WTC11 (cell line): ENCODE results near the gene COL18A1. TPM values are rescaled to one million over a fixed set of nuclear protein-coding genes. Genes with fewer than 3 reads are reported as not detected.

Source experiments
- ATAC-seq: fragments of 200-7000 bp; cut with Tn5 transposase; 2 replicates; pipeline ENCODE4 v1.10.0; 2021; ENCODE audit warnings: mild to moderate bottlenecking, moderate library complexity
- CTCF ChIA-PET: fragments of 300-600 bp; sonication (Branson Sonifier 250); formaldehyde crosslinking; loops from one replicate; lab custom pipeline; 2021; ENCODE audit warnings: antibody characterized with exemption; lab: Charles Lee
- POLR2A ChIA-PET: fragments of 350-600 bp; sonication (Branson Sonifier 250); formaldehyde crosslinking; loops from one replicate; lab custom pipeline; 2021; ENCODE audit warnings: antibody characterized with exemption; lab: Charles Lee
- DNase-seq: peaks from one replicate; pipeline ENCODE4 v3.0.0; 2021; ENCODE audit warnings: low spot score
- H3K27ac Mint-ChIP-seq: 2 replicates; pipeline ENCODE4 v1.8.0; 2021; ENCODE audit warnings: mixed read lengths
- H3K27me3 Mint-ChIP-seq: 2 replicates; pipeline ENCODE4 v1.8.0; 2021; ENCODE audit warnings: low read depth, mild to moderate bottlenecking, moderate library complexity, mixed read lengths
- H3K36me3 Mint-ChIP-seq: 2 replicates; pipeline ENCODE4 v1.8.0; 2021; ENCODE audit warnings: mixed read lengths
- H3K4me1 Mint-ChIP-seq: 2 replicates; pipeline ENCODE4 v1.8.0; 2022; ENCODE audit warnings: mixed read lengths
- H3K4me3 Mint-ChIP-seq: 2 replicates; pipeline ENCODE4 v1.8.0; 2021; ENCODE audit warnings: mild to moderate bottlenecking, moderate library complexity, mixed read lengths
- H3K9me3 Mint-ChIP-seq: 2 replicates; pipeline ENCODE4 v1.8.0; 2021; ENCODE audit warnings: mixed read lengths
- ATF6 ChIP-seq: sonication (generic); formaldehyde crosslinking; IDR thresholded peaks from 2 replicates; pipeline ENCODE4 v1.8.1; 2023; ENCODE audit warnings: mild to moderate bottlenecking, missing genetic modification reagents
- CBFB ChIP-seq: sonication (generic); formaldehyde crosslinking; IDR thresholded peaks from 2 replicates; pipeline ENCODE4 v1.8.1; 2022; ENCODE audit warnings: mild to moderate bottlenecking, low read depth, missing genetic modification reagents
- FOXK1 ChIP-seq: sonication (generic); formaldehyde crosslinking; IDR thresholded peaks from 2 replicates; pipeline ENCODE4 v1.8.0; 2022; ENCODE audit warnings: mild to moderate bottlenecking, moderate library complexity, missing genetic modification reagents
- HMGXB4 ChIP-seq: sonication (generic); formaldehyde crosslinking; IDR thresholded peaks from 2 replicates; pipeline ENCODE4 v1.8.1; 2023; ENCODE audit warnings: mild to moderate bottlenecking, moderate library complexity, missing genetic modification reagents
- IRF2 ChIP-seq: sonication (generic); formaldehyde crosslinking; IDR thresholded peaks from 2 replicates; pipeline ENCODE4 v1.8.0; 2022; ENCODE audit warnings: low read depth, missing genetic modification reagents, borderline replicate concordance
- JUN ChIP-seq: sonication (generic); formaldehyde crosslinking; IDR thresholded peaks from 2 replicates; pipeline ENCODE4 v1.8.0; 2023; ENCODE audit warnings: mild to moderate bottlenecking, missing genetic modification reagents
- NR1H2 ChIP-seq: sonication (generic); formaldehyde crosslinking; IDR thresholded peaks from 2 replicates; pipeline ENCODE4 v1.9.0; 2021; ENCODE audit warnings: mild to moderate bottlenecking, moderate library complexity, missing genetic modification reagents
- RELA ChIP-seq: sonication (generic); formaldehyde crosslinking; IDR thresholded peaks from 2 replicates; pipeline ENCODE4 v1.8.1; 2022; ENCODE audit warnings: missing genetic modification reagents, mild to moderate bottlenecking, borderline replicate concordance
- RORB ChIP-seq: fragments of 250-450 bp; sonication (Bioruptor Pico); IDR thresholded peaks from 2 replicates; pipeline ENCODE4 v1.9.0; 2021; ENCODE audit warnings: mild to moderate bottlenecking
- SMAD4 ChIP-seq: sonication (generic); formaldehyde crosslinking; IDR thresholded peaks from 2 replicates; pipeline ENCODE4 v1.8.0; 2022; ENCODE audit warnings: mild to moderate bottlenecking, missing genetic modification reagents
- SOX15 ChIP-seq: fragments of 250-450 bp; sonication (Bioruptor Pico); IDR thresholded peaks from 2 replicates; pipeline ENCODE4 v1.9.0; 2021; ENCODE audit warnings: mild to moderate bottlenecking
- SP1 ChIP-seq: sonication (generic); formaldehyde crosslinking; conservative IDR thresholded peaks from 2 replicates; pipeline ENCODE4 v1.8.1; 2022; ENCODE audit warnings: missing genetic modification reagents
- ZMAT4 ChIP-seq: fragments of 250-450 bp; sonication (Bioruptor Pico); IDR thresholded peaks from 2 replicates; pipeline ENCODE4 v1.9.0; 2021; ENCODE audit warnings: mild to moderate bottlenecking
- ZNF317 ChIP-seq: sonication (generic); formaldehyde crosslinking; IDR thresholded peaks from 2 replicates; pipeline ENCODE4 v1.8.1; 2023; ENCODE audit warnings: low read depth, mild to moderate bottlenecking, moderate library complexity, missing genetic modification reagents, borderline replicate concordance
- ZNF396 ChIP-seq: fragments of 250-450 bp; sonication (Bioruptor Pico); IDR thresholded peaks from 2 replicates; pipeline ENCODE4 v1.8.0; 2021; ENCODE audit warnings: mild to moderate bottlenecking, moderate library complexity, borderline replicate concordance
- ZNF416 ChIP-seq: fragments of 250-450 bp; sonication (Bioruptor Pico); IDR thresholded peaks from 2 replicates; pipeline ENCODE4 v1.9.0; 2021; ENCODE audit warnings: mild to moderate bottlenecking, inconsistent platforms
- total RNA-seq: library from RNA; stranded (reverse); gene quantifications from 3 replicates; pipeline ENCODE4 v1.2.3, GENCODE V29; 2021
- TF ChIP-seq, protein P1 (sequence below): fragments of 250-450 bp; sonication (Bioruptor Pico); IDR thresholded peaks from 2 replicates; pipeline ENCODE4 v1.9.0; 2021; ENCODE audit warnings: moderate library complexity, mild to moderate bottlenecking, inconsistent platforms, borderline replicate concordance
- TF ChIP-seq, protein P2 (sequence below): sonication (generic); formaldehyde crosslinking; IDR thresholded peaks from 2 replicates; pipeline ENCODE4 v1.8.0; 2022; ENCODE audit warnings: missing genetic modification reagents
- TF ChIP-seq, protein P3 (sequence below): sonication (generic); formaldehyde crosslinking; IDR thresholded peaks from 2 replicates; pipeline ENCODE4 v1.8.0; 2022; ENCODE audit warnings: mild to moderate bottlenecking, missing genetic modification reagents
- TF ChIP-seq, protein P4 (sequence below): fragments of 250-450 bp; sonication (Bioruptor Pico); IDR thresholded peaks from 2 replicates; pipeline ENCODE4 v1.8.0; 2021; ENCODE audit warnings: mild to moderate bottlenecking
- TF ChIP-seq, protein P5 (sequence below): sonication (generic); formaldehyde crosslinking; IDR thresholded peaks from 2 replicates; pipeline ENCODE4 v1.8.1; 2022; ENCODE audit warnings: mild to moderate bottlenecking, moderate library complexity, missing genetic modification reagents

Gene COL18A1
- total RNA-seq, 1 experiment from 2014 or later = 231 TPM

DNA sequence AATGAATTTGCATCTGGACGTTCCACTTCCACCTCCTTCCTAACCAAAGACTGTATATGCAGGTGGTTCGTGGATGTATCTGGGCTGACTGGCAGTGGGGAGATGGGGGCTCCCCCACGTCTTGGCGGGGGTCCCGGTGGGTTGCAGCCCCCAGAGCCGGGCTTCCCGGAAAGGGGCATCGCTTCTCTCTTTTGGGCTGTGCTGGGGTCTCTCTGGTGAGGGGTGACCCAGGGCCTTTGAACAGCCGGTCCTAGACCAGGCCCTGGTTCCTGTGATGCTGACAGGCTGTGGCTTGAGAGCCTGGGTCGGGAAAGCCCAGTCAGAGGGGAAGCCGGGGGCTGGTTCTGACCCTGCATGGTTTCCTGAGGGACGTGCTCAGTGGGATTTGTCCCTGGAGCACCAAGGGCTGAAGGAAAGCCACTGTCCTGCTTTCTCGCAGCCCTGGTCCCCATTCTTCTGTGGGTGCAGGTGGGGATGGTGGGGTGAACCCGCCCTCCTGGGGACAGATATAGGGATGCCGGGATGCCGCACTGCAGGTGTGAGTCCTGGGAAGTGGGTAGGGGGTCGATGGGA is 29.8 kb downstream of the COL18A1 start:
- peaks cover 60% of the 10 kb centered on the region for H3K4me1 Mint-ChIP-seq
- POLR2A ChIA-PET = interaction anchor here (1.1 kb wide), 1 partner anchor 147 kb away, joined by 3 read pairs; the partner anchor contains the start of gene POFUT2
- H3K27me3 Mint-ChIP-seq = no peaks in the 10 kb centered on the region
- no peaks in the 10 kb centered on the region for H3K9me3 Mint-ChIP-seq
- DNase-seq = no peak
- H3K36me3 Mint-ChIP-seq = no peaks in the 10 kb centered on the region
- TF ChIP-seq RORB (CRISPR knock-in tag) (no peak), SOX15 (CRISPR knock-in tag) (no peak), ATF6 (CRISPR knock-in tag) (no peak), HMGXB4 (CRISPR knock-in tag) (no peak), FOXK1 (CRISPR knock-in tag) (no peak), RELA (CRISPR knock-in tag) (no peak), ZNF396 (CRISPR knock-in tag) (no peak), ZNF317 (no peak), CBFB (CRISPR knock-in tag) (no peak)
- TF ChIP-seq, protein P1, sequence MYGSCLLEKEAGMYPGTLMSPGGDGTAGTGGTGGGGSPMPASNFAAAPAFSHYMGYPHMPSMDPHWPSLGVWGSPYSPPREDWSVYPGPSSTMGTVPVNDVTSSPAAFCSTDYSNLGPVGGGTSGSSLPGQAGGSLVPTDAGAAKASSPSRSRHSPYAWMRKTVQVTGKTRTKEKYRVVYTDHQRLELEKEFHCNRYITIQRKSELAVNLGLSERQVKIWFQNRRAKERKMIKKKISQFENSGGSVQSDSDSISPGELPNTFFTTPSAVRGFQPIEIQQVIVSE (CRISPR knock-in tag) = no peak
- TF ChIP-seq, protein P2, sequence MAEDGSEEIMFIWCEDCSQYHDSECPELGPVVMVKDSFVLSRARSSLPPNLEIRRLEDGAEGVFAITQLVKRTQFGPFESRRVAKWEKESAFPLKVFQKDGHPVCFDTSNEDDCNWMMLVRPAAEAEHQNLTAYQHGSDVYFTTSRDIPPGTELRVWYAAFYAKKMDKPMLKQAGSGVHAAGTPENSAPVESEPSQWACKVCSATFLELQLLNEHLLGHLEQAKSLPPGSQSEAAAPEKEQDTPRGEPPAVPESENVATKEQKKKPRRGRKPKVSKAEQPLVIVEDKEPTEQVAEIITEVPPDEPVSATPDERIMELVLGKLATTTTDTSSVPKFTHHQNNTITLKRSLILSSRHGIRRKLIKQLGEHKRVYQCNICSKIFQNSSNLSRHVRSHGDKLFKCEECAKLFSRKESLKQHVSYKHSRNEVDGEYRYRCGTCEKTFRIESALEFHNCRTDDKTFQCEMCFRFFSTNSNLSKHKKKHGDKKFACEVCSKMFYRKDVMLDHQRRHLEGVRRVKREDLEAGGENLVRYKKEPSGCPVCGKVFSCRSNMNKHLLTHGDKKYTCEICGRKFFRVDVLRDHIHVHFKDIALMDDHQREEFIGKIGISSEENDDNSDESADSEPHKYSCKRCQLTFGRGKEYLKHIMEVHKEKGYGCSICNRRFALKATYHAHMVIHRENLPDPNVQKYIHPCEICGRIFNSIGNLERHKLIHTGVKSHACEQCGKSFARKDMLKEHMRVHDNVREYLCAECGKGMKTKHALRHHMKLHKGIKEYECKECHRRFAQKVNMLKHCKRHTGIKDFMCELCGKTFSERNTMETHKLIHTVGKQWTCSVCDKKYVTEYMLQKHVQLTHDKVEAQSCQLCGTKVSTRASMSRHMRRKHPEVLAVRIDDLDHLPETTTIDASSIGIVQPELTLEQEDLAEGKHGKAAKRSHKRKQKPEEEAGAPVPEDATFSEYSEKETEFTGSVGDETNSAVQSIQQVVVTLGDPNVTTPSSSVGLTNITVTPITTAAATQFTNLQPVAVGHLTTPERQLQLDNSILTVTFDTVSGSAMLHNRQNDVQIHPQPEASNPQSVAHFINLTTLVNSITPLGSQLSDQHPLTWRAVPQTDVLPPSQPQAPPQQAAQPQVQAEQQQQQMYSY (CRISPR knock-in tag) = no peak
- TF ChIP-seq, protein P3, sequence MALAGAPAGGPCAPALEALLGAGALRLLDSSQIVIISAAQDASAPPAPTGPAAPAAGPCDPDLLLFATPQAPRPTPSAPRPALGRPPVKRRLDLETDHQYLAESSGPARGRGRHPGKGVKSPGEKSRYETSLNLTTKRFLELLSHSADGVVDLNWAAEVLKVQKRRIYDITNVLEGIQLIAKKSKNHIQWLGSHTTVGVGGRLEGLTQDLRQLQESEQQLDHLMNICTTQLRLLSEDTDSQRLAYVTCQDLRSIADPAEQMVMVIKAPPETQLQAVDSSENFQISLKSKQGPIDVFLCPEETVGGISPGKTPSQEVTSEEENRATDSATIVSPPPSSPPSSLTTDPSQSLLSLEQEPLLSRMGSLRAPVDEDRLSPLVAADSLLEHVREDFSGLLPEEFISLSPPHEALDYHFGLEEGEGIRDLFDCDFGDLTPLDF = no peak
- CTCF ChIA-PET = interaction anchor here (0.7 kb wide), 1 partner anchor 126 kb away, joined by 3 read pairs; no protein-coding TSS in a partner anchor
- no peak overlapping the region for H3K27ac Mint-ChIP-seq
- no peak overlapping the region for H3K4me3 Mint-ChIP-seq
- ATAC-seq = no peak

- Mint-ChIP-seq H3K27ac (peak overlapping the region; percentile 91), H3K36me3 (no peaks in the 10 kb centered on the region), H3K9me3 (no peaks in the 10 kb centered on the region), H3K27me3 (no peaks in the 10 kb centered on the region), H3K4me3 (no peak overlapping the region), H3K4me1 (peaks cover 53% of the 10 kb centered on the region)
- no peak for ATAC-seq
- ChIA-PET CTCF (interaction anchor here (1.0 kb wide), 1 partner anchor 145 kb away, joined by 3 read pairs; no protein-coding TSS in a partner anchor), POLR2A (no interaction called here)
- no peak for DNase-seq
- no peak for TF ChIP-seq ZMAT4 (CRISPR knock-in tag)
- TF ChIP-seq SMAD4 (CRISPR knock-in tag) = no peak
- TF ChIP-seq FOXK1 (CRISPR knock-in tag) = no peak
- no peak for TF ChIP-seq IRF2 (CRISPR knock-in tag)
- TF ChIP-seq JUN (CRISPR knock-in tag) = no peak
- TF ChIP-seq, protein P1 (CRISPR knock-in tag) = no peak
- TF ChIP-seq SP1 (CRISPR knock-in tag) = no peak
- TF ChIP-seq, protein P4, sequence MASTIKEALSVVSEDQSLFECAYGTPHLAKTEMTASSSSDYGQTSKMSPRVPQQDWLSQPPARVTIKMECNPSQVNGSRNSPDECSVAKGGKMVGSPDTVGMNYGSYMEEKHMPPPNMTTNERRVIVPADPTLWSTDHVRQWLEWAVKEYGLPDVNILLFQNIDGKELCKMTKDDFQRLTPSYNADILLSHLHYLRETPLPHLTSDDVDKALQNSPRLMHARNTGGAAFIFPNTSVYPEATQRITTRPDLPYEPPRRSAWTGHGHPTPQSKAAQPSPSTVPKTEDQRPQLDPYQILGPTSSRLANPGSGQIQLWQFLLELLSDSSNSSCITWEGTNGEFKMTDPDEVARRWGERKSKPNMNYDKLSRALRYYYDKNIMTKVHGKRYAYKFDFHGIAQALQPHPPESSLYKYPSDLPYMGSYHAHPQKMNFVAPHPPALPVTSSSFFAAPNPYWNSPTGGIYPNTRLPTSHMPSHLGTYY (CRISPR knock-in tag) = no peak
- no peak for TF ChIP-seq RELA (CRISPR knock-in tag)
- TF ChIP-seq, protein P5, sequence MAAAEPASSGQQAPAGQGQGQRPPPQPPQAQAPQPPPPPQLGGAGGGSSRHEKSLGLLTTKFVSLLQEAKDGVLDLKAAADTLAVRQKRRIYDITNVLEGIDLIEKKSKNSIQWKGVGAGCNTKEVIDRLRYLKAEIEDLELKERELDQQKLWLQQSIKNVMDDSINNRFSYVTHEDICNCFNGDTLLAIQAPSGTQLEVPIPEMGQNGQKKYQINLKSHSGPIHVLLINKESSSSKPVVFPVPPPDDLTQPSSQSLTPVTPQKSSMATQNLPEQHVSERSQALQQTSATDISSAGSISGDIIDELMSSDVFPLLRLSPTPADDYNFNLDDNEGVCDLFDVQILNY (CRISPR knock-in tag) = no peak
- TF ChIP-seq ZNF416 = no peak
- TF ChIP-seq NR1H2 (CRISPR knock-in tag) = no peak
Observed at GRCh38 chr21:45435405-45435981, 30.5 kb downstream of the COL18A1 start.
